Heart left ventricle (tissue), 13 donors: ENCODE results near the gene STXBP6.

ENCODE experiments used
- POLR2A ChIP-seq, 2 donors: fragments of 450-650 bp; IDR thresholded peaks; one replicate each; pipeline ENCODE4 v1.6.1; 2017; ENCODE audit warnings: antibody characterized with exemption in 2 of 2, mild to moderate bottlenecking in 2 of 2, moderate library complexity in 2 of 2
- TF ChIP-seq, protein P1 (sequence below), 12 donors: fragments of 200-600 bp; sonication (generic) in 4 of 12; IDR thresholded peaks; one replicate each; pipeline versions ENCODE4 v1.5.0 to v1.8.0; 2018 to 2022; ENCODE audit warnings: antibody characterized with exemption in 12 of 12, mild to moderate bottlenecking in 5 of 12
- donor health status: ischemic (EF 13 %, LVEDD 7.1; RV severe dilation, severe dysfunction).
- donor health status: DM: no; HTN: yes; CAD: no.
- donor health status: DM: no; HTN: no; CAD: no.
- donor health status: ischemic (EF 25% LVEDD 6.9; RV normal size, moderate dysfunction).
- donor health status: ischemic (EF 25% LVEDD 5.7; RV mildly dilated, moderate dysfunction).
- donor health status: ischemic (EF 35%, LVEDD 5.7; RV mildly dilated, moderate dysfunction).
- donor health status: nonischemic (EF 11% LVEDD 7.7; RV severe dilation, severe dysfunction).
- donor health status: DM: yes; HTN: yes; CAD: no.
- donor health status: PGD.
- donor health status: ischemic (EF 29% LVEDD 5.4; RV normal size, mild dysfunction).
- donor health status: nonischemic (EF 23%, LVEDD 6.1; RV moderate dilation, normal function).

DNA sequence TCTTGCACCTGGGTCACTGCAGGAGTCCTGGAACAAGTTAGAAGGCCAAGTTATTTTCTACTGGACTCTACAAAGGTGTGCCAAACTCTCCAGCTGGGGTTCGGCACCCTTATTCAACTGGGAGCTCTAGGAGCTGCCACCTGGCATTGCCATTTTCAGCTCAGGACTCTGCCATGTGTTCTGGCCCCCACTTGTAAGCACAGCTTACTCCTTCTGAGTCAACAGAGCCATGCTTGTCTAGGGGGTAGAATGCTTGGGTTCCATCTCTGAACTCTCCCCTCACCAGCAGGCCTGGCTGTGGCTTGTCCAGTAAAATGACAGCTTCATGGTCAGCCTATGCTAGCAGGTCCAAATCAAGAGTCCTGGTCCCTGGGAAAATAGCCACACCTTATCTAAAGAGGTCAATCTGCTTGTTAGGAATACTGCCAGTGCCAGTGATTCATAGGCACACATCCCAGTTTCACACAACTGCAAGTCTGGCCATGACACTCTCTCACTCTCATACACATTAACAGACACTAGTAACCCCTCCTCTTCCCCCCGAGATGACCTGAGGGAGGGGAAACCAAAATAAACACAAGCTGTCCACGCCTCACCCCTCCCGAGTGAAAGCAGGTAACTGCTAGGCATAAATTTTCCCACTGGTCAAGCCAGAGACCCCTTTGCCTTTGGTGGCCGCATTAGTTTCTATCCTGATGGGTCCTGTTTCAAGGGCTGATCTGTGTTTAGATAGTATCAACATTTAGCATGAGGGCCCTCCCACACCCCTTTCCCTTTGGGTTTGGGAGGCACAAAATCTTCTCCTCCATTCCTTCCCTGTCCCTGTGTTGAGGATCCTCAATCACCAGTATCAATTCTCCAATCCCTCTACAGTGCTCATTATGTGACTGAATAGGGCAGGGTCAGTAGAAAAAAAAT is 233.7 kb downstream of the STXBP6 start:
- TF ChIP-seq, protein P1, sequence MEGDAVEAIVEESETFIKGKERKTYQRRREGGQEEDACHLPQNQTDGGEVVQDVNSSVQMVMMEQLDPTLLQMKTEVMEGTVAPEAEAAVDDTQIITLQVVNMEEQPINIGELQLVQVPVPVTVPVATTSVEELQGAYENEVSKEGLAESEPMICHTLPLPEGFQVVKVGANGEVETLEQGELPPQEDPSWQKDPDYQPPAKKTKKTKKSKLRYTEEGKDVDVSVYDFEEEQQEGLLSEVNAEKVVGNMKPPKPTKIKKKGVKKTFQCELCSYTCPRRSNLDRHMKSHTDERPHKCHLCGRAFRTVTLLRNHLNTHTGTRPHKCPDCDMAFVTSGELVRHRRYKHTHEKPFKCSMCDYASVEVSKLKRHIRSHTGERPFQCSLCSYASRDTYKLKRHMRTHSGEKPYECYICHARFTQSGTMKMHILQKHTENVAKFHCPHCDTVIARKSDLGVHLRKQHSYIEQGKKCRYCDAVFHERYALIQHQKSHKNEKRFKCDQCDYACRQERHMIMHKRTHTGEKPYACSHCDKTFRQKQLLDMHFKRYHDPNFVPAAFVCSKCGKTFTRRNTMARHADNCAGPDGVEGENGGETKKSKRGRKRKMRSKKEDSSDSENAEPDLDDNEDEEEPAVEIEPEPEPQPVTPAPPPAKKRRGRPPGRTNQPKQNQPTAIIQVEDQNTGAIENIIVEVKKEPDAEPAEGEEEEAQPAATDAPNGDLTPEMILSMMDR (IDR thresholded peaks at IDR 0.05) = no peak
- no peak for TF ChIP-seq POLR2A (IDR thresholded peaks at IDR 0.05)
